DOHH2 (cell line): ENCODE measurements around the gene PIK3CA.

ENCODE experiments used
- H3F3A ChIP-seq: fragments of 200-600 bp; sonication (generic), shearing (Covaris generic); 2 replicates; pipeline ENCODE4 v1.6.0; 2016; ENCODE audit warnings: antibody characterized with exemption, mild to moderate bottlenecking; ENCODE audit not compliant: control insufficient read depth, insufficient read depth
- H3K27ac ChIP-seq: fragments of 200-600 bp; sonication (generic); 2 replicates; pipeline ENCODE4 v1.5.1; 2014; ENCODE audit warnings: low read depth, mild to moderate bottlenecking, low read length, moderate library complexity
- H3K27me3 ChIP-seq: fragments of 200-600 bp; sonication (generic); 2 replicates; pipeline ENCODE4 v1.6.1; 2014; ENCODE audit warnings: mild to moderate bottlenecking, low read length, mixed read lengths; ENCODE audit not compliant: control insufficient read depth
- H3K36me3 ChIP-seq: fragments of 200-600 bp; sonication (generic); 2 replicates; pipeline ENCODE4 v1.6.1; 2014; ENCODE audit warnings: mild to moderate bottlenecking, low read length, moderate library complexity, mixed read lengths; ENCODE audit not compliant: control insufficient read depth
- H3K4me1 ChIP-seq: fragments of 200-600 bp; sonication (generic); 2 replicates; pipeline ENCODE4 v1.6.1; 2014; ENCODE audit warnings: mild to moderate bottlenecking, low read length, mixed read lengths; ENCODE audit not compliant: control insufficient read depth
- H3K4me2 ChIP-seq: fragments of 200-600 bp; sonication (generic); 2 replicates; pipeline ENCODE4 v1.6.0; 2014; ENCODE audit warnings: mild to moderate bottlenecking, low read length, moderate library complexity
- H3K4me3 ChIP-seq: fragments of 200-600 bp; sonication (generic); 2 replicates; pipeline ENCODE4 v1.5.1; 2014; ENCODE audit warnings: mild to moderate bottlenecking, low read length, mixed read lengths
- H3K79me2 ChIP-seq: fragments of 200-600 bp; sonication (generic); 2 replicates; pipeline ENCODE4 v1.6.1; 2014; ENCODE audit warnings: mild to moderate bottlenecking, low read length, mixed read lengths; ENCODE audit not compliant: control insufficient read depth
- H3K9me2 ChIP-seq: fragments of 200-600 bp; sonication (generic); replicated peaks from 2 replicates; pipeline ENCODE4 v1.6.1; 2014; ENCODE audit warnings: mild to moderate bottlenecking, low read length, mixed read lengths; ENCODE audit not compliant: control insufficient read depth
- H3K9me3 ChIP-seq: fragments of 200-600 bp; sonication (generic); 2 replicates; pipeline ENCODE4 v1.6.1; 2014; ENCODE audit warnings: antibody characterized with exemption, low read length, mixed read lengths; ENCODE audit not compliant: control insufficient read depth, insufficient read depth
- H4K20me1 ChIP-seq: fragments of 200-600 bp; sonication (generic); 2 replicates; pipeline ENCODE4 v1.6.0; 2014; ENCODE audit warnings: low read depth, mild to moderate bottlenecking, antibody characterized with exemption, low read length, moderate library complexity; ENCODE audit not compliant: control insufficient read depth, insufficient read depth
- EZH2phosphoT487 ChIP-seq: fragments of 200-600 bp; sonication (generic); IDR thresholded peaks from 2 replicates; pipeline ENCODE4 v1.6.1; 2017; ENCODE audit warnings: borderline replicate concordance, mild to moderate bottlenecking, antibody characterized with exemption, low read length, moderate library complexity, mixed read lengths
- TF ChIP-seq, protein P1 (sequence below): fragments of 200-600 bp; sonication (generic); IDR thresholded peaks from one replicate; pipeline ENCODE4 v1.5.1; 2014; ENCODE audit warnings: antibody characterized with exemption, mild to moderate bottlenecking, low read depth, low read length; ENCODE audit not compliant: poor library complexity, severe bottlenecking

The PIK3CA gene

DNA sequence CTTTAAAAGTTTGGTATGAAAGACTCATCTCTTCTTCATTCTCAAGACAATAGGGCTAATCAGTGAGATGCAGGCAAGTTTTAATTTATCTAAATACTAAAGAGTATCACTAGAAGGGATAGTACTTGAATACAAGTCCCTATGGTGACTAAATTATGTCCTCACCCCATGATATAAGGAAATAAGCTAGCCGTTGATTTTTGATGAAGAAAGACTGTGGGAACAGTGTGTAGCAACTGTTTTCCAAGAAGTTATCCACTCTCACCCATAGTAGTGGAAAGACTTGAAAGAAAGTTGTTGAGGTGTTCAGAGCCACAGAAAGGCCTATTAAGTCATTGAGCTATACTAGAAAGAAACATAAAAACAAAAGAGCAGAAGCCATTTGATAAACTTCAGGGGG is 36.7 kb downstream of the PIK3CA start:
- H3K36me3 ChIP-seq = no peaks in the 10 kb centered on the region
- H3K4me1 ChIP-seq = peaks cover 2% of the 10 kb centered on the region; the same call in 1 of the 2 replicates
- no peaks in the 10 kb centered on the region for H3K27me3 ChIP-seq
- H3K4me3 ChIP-seq = no peak overlapping the region
- H3K9me3 ChIP-seq = no peaks in the 10 kb centered on the region
- peaks cover 3% of the 10 kb centered on the region; the same call in 1 of the 2 replicates for H4K20me1 ChIP-seq
- H3K27ac ChIP-seq = no peak overlapping the region
- H3F3A ChIP-seq = no peaks in the 10 kb centered on the region
- H3K4me2 ChIP-seq = no peak overlapping the region
- H3K9me2 ChIP-seq = no peaks in the 10 kb centered on the region
- H3K79me2 ChIP-seq = peaks cover 71% of the 10 kb centered on the region
- TF ChIP-seq EZH2phosphoT487 = no peak
- TF ChIP-seq, protein P1, sequence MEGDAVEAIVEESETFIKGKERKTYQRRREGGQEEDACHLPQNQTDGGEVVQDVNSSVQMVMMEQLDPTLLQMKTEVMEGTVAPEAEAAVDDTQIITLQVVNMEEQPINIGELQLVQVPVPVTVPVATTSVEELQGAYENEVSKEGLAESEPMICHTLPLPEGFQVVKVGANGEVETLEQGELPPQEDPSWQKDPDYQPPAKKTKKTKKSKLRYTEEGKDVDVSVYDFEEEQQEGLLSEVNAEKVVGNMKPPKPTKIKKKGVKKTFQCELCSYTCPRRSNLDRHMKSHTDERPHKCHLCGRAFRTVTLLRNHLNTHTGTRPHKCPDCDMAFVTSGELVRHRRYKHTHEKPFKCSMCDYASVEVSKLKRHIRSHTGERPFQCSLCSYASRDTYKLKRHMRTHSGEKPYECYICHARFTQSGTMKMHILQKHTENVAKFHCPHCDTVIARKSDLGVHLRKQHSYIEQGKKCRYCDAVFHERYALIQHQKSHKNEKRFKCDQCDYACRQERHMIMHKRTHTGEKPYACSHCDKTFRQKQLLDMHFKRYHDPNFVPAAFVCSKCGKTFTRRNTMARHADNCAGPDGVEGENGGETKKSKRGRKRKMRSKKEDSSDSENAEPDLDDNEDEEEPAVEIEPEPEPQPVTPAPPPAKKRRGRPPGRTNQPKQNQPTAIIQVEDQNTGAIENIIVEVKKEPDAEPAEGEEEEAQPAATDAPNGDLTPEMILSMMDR = no peak

GRCh38 chr3:179186426-179186825 is 38.3 kb downstream of the PIK3CA start:
- no peaks in the 10 kb centered on the region for H3K9me2 ChIP-seq
- H4K20me1 ChIP-seq = no peaks in the 10 kb centered on the region
- no peaks in the 10 kb centered on the region for H3F3A ChIP-seq
- no peaks in the 10 kb centered on the region for H3K27me3 ChIP-seq
- no peak overlapping the region for H3K27ac ChIP-seq
- no peak for TF ChIP-seq EZH2phosphoT487
- TF ChIP-seq, protein P1 = no peak
- H3K9me3 ChIP-seq = no peaks in the 10 kb centered on the region
- no peak overlapping the region for H3K4me2 ChIP-seq
- H3K4me3 ChIP-seq = no peak overlapping the region
- peaks cover 72% of the 10 kb centered on the region for H3K79me2 ChIP-seq
- H3K36me3 ChIP-seq = no peaks in the 10 kb centered on the region
- H3K4me1 ChIP-seq = peaks cover 5% of the 10 kb centered on the region; the same call in 1 of the 2 replicates

DNA sequence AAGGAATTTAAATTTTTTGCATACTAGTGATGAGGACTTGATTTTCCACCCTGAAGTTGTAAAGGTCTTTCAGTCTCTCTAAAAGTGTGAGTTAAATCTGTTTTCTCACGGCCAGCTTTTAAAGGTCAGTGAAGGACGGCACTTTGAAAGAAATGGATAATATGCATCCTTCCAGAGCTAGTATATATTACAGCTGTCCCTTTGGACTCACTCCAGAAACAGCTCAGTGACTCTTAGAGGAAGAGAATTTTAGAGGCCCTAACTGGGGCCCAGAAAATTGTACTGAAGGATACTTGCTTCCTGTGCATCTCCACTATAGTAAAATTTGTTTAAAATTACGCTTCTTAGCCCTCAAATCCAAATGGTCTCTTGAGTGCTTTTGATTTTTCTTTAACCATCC is 41.6 kb downstream of the PIK3CA start:
- no peak overlapping the region for H3K4me3 ChIP-seq
- no peak overlapping the region for H3K4me2 ChIP-seq
- 0 out of 2 replicates have a peak, but pooled peaks cover 5% of the 10 kb centered on the region for H3K4me1 ChIP-seq
- H4K20me1 ChIP-seq = no peaks in the 10 kb centered on the region; the same call in 1 of the 2 replicates
- H3K9me3 ChIP-seq = no peaks in the 10 kb centered on the region
- peaks cover 68% of the 10 kb centered on the region for H3K79me2 ChIP-seq
- H3K27ac ChIP-seq = no peak overlapping the region
- H3K27me3 ChIP-seq = no peaks in the 10 kb centered on the region
- H3K9me2 ChIP-seq = no peaks in the 10 kb centered on the region
- no peak for TF ChIP-seq EZH2phosphoT487
- TF ChIP-seq, protein P1 = no peak
- no peaks in the 10 kb centered on the region for H3F3A ChIP-seq
- no peaks in the 10 kb centered on the region for H3K36me3 ChIP-seq
